H1 (cell line): ENCODE results near the gene TUBGCP6. TPM values are rescaled to one million over a fixed set of nuclear protein-coding genes. Genes with fewer than 3 reads are reported as not detected.

Experiments used
- CHD2 ChIP-seq: IDR thresholded peaks from 2 replicates; pipeline ENCODE4 v1.6.1; 2012; ENCODE audit warnings: low read length, improper control_type of control experiment
- polyA plus RNA-seq, 7 experiments: library from polyadenylated mRNA; depleted of rRNA in 3 of 7; stranded (reverse) in 5 of 7; unstranded in 2 of 7; fragments of >200 nt in 5 of 7; fragments of 200-250 nt in 2 of 7; gene quantifications; 1 replicate in 5 of 7; 2 replicates in 1 of 7; 4 replicates in 1 of 7; pipeline versions ENCODE4 v1.2.1 to v1.2.3, GENCODE V29; 2011 to 2013; ENCODE audit warnings: missing spikeins in 2 of 7, mixed read lengths in 2 of 7
- total RNA-seq: library from RNA; stranded (reverse); fragmentation: NEBNext Ultra II Directional; extraction: Animal tissue kit (Norgen Biotek cat#: 25700); gene quantifications from 2 replicates; pipeline ENCODE4 v1.2.1, GENCODE V29; 2021
- TF ChIP-seq, protein P1 (sequence below): IDR thresholded peaks from 2 replicates; pipeline ENCODE4 v1.6.1; 2011; ENCODE audit warnings: low read depth, mild to moderate bottlenecking, low read length; ENCODE audit not compliant: insufficient read depth
- TF ChIP-seq, protein P2 (sequence below): IDR thresholded peaks from 2 replicates; pipeline ENCODE4 v1.6.1; 2012; ENCODE audit warnings: inconsistent platforms

Gene TUBGCP6
- total and polyA plus RNA-seq, 2 of the 8 experiments (the other 6 are each of a cell fraction or from before 2014, with no cell fraction given): 24.2 to 24.7 TPM

DNA sequence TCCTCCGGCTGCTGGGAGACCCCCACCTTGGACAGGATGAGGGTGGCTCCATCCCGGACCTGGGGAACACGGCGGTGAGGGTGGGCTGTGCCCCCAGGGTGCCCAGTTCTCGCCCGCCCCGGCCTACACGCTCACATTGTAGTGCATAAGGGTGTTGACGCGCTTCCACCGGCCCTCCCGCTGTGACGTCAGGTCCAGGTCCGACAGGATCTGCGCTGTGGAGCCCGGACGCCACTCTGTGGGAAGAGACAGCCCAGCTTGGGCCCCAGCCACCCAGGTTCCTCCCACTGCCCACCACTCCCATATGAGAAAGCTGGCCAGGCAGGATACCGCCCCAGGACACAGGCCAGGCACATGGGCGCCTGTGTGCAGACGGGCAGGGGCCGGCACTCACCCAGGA is 33.6 kb upstream of the TUBGCP6 start (continued):
- TF ChIP-seq, protein P1, sequence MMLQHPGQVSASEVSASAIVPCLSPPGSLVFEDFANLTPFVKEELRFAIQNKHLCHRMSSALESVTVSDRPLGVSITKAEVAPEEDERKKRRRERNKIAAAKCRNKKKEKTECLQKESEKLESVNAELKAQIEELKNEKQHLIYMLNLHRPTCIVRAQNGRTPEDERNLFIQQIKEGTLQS: no peak
- TF ChIP-seq CHD2: no peak
- TF ChIP-seq, protein P2, sequence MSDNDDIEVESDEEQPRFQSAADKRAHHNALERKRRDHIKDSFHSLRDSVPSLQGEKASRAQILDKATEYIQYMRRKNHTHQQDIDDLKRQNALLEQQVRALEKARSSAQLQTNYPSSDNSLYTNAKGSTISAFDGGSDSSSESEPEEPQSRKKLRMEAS: no peak
